ENCODE results near the gene MYL7.
"Not testable (repeated sequence)": the region's sequence is repeated elsewhere in the genome, so short reads cannot be mapped to it uniquely, and the experiment has no call there.

Gene MYL7, protein sequence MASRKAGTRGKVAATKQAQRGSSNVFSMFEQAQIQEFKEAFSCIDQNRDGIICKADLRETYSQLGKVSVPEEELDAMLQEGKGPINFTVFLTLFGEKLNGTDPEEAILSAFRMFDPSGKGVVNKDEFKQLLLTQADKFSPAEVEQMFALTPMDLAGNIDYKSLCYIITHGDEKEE

GRCh38 chr7:44141221-44141850 lies at the start of gene MYL7:
TSS of gene MYL7 (minus strand) at chr7:44141332. CDS start at chr7:44141305, 27 bp downstream.
- DNase-seq: no peak

GRCh38 chr7:44189993-44190872 lies 49.1 kb upstream of the MYL7 start:
- DNase-seq: no peak

- DNase-seq: no peak
Measured at GRCh38 chr7:44189286-44189992, 48.3 kb upstream of the MYL7 start, which contains the start of gene GCK. TSS of gene GCK (minus strand) at chr7:44189439. CDS start at chr7:44188953, 486 bp downstream.

GRCh38 chr7:44188480-44189225 lies 47.5 kb upstream of the MYL7 start:
- no peak for DNase-seq

- DNase-seq: no peak
Measured at GRCh38 chr7:44187636-44188416, 46.7 kb upstream of the MYL7 start.

- DNase-seq: no peak
Measured at GRCh38 chr7:44186736-44187135, 45.6 kb upstream of the MYL7 start.

DNA sequence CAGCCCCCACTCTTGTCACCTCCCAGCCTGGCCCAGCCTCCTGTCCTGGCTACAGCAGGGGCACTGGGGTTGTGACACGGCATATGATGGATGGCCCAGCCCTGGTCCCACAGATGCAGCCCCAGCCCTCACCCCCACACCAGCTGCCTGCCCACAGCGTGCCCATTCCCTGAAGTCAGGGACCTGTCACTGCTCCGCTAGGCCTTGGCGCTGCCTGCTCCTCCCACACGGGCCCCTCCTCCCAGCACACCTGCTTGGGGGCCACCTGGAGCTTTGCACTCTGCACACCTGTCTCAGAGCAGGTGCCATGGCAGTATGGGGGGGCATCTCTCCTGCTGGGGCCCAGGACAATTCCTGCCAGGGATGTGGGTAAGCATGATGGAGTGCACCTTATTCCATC lies 44.6 kb upstream of the MYL7 start:
- DNase-seq: no peak

DNA sequence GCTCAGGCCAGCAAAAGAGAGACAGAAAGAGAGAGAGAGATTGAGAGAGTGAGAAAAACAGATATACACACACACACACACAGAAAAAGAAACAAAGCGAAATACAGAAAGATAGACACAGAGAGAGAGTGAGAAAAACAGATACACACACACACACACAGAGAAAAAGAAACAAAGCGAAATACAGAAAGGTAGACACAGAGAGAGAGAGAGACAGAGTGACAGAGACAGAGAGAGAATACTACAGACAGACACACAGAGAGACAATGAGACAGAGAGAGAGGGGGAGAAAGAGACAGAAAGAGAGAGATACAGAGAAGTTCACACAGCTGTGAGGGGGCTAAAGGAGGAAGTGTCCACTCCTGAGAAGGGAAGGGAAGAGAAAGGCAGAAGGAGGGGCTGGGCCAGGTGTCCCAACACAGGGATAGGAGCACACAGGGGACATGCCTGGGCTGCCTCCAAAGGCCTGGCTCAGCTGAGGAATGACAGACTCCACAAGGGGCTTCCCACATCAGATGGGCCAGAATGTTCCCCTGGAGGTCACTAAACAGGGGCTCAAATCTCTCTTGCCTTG lies 43.8 kb upstream of the MYL7 start:
- DNase-seq: no peak

DNA sequence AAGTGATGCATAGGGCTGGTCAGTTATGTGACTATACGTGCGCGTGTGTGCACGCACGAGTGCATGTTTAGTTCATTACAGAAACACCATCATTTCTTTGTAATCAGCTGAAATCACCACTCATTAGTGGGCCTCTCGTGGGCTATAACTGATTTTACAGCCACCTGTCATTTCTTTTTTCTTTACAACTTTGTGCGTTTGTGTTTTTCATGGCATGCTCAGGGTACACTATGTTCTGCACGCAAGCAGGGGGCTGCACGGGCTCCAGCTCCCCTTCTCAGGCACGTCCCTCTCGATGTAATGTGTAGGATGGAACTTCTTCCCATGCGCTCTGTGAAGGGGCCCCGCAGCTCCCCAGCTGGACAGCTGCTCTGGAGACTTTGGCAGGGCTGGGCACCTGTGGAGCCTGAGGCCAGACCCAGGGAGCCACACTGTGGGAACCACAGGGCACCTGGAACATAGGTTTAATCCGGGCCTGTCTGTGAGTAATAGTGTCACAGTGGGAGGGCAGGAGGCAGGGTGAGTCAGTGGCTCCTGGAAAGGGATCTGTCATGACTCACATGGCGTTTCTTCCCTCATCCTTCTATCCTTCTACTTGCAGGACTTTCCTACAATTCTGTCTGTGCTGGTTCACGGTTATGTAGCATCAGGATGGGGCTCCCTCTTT lies 43.2 kb upstream of the MYL7 start:
- DNase-seq: no peak

DNA sequence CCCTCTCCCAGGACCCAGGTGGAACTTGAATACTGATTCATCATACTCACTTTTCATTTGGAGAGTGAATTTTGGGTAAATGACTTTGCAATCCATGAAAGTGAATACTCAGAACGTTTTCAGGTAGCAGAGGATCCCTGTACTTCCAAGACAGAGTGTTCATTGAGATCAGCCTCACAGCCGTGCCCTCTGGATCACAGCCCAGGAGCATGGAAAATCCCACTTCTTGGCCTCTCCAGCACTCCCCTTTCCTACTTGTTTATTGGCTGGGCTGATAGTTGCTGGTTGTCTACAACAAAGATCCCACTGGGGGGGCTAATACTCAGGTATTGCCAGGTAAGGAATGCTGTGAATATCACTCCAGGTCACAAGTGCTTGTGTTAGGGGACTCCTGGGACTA lies 42.3 kb upstream of the MYL7 start:
- no peak for DNase-seq

DNA sequence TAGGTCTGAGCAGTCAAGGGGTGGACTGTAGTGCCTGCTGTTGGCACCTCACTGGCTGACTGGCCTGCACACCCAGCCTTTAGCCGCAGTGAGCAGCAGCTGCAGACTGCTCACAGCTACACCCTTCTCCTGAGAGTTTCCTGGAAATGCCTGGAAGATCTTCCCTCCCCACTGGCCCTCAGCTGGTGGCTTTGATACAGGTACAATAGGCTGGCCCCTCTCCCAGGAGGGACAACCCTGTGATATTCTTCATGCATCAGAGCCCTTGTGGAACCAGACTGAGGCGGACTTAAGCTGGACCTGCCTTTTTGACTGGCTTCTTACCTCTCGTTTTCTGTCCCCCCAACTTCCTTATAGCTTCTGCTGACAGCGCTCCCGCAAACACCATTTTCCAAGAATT lies 41.7 kb upstream of the MYL7 start:
- DNase-seq: no peak

DNA sequence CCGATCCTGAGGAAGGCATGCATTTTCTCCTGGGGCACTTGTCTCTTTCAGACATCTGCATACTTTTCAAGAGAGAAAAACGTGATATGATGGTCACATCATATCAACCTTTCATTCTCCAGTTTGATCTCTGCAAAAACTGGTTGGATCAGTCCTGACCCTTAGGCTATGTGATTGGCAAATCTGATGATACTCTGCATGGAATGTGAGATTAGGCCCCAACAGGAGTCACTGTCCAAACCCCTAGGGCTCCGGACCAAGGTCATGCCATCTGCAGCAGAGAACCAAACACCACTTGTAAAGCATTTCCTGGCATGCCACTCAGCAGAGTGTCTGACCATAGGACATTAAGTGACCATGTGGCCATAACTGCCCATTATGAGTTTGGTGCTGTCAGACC lies 39.5 kb upstream of the MYL7 start:
- DNase-seq: no peak

GRCh38 chr7:44177570-44178131 lies 36.5 kb upstream of the MYL7 start:
- DNase-seq: no peak

DNA sequence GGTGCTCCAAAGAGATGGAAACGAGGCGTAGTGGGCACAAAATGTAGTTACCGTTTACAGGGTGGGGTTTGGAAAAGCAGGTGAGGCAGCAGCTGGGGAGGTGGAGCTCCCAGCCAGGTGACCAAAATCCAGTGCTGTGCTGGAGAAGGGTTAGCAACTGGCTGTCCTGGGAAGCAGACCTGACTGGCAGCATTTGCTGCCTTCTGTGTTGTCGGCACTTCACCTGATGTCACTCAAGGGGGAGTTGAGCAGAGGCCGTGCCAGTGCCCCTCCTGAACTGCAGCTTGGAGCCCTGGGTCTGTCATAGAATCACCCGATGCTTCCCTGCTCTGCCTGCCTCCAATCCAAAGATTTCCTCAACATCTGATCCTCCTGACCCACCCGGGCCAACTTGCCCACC lies 35.4 kb upstream of the MYL7 start:
- DNase-seq: no peak

DNA sequence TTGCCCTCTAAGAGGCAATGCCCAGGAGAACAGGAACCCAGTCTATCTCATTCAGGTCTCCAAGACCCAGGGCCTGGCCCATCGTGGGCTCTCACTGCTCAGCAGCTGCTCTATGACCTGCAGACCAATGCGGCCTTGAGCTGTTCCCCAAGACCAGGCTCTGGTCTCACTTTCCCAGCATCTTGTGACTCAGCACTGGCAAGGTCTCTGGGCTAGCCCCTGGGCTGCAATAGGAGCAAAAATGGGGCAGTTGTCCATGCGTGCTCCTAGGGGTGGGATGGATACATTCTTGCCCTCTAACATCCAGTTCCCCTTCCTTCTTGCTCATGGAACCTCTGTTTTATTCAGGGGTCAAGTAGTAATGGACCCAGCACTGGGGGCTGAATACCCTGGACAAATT lies 34.6 kb upstream of the MYL7 start:
- no peak for DNase-seq

GRCh38 chr7:44174694-44174948 lies 33.5 kb upstream of the MYL7 start:
- DNase-seq: not testable (repeated sequence)

- DNase-seq: no peak
Measured at GRCh38 chr7:44173911-44174693, 33.0 kb upstream of the MYL7 start.

DNA sequence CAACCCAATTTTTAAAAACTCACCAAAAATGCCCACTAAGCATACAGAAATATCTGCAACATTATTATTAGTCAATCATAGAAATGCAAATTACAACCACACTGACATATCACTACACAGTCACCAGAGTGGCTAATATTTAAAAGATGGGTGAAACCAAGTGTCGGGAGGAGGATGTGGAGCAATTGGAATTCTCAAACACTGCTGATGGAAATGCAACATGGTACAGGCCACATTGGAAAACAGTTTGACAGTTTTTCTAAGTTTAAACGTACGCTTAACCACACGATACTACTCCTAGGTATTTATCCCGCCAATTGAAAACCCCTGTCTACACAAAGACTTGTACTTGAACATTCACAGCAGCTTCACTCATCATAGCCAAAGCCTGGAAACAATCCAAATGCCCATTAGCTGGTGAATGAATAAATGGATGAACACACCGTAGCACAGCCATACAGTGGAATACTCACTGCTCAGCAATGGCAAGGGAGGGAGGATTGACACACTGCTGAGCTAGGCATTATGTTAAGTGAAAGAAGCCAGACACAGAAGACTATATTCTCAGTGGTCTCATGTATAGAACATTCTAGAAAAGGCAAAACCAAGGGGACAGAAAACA lies 31.8 kb upstream of the MYL7 start:
- DNase-seq: no peak

GRCh38 chr7:44172352-44172751 lies 31.2 kb upstream of the MYL7 start:
- DNase-seq: no peak
